WTC11 (cell line): ENCODE results near the gene WEE1.

Source experiments
- ATF2 ChIP-seq: sonication (generic); formaldehyde crosslinking; IDR thresholded peaks from 2 replicates; pipeline ENCODE4 v1.8.1; 2022; ENCODE audit warnings: low read depth, missing genetic modification reagents, borderline replicate concordance
- CBFB ChIP-seq: sonication (generic); formaldehyde crosslinking; IDR thresholded peaks from 2 replicates; pipeline ENCODE4 v1.8.1; 2022; ENCODE audit warnings: mild to moderate bottlenecking, low read depth, missing genetic modification reagents
- CREB1 ChIP-seq: sonication (generic); formaldehyde crosslinking; IDR thresholded peaks from 2 replicates; pipeline ENCODE4 v1.8.0; 2023; ENCODE audit warnings: mild to moderate bottlenecking, missing genetic modification reagents
- CTCF ChIP-seq: fragments of 200-600 bp; IDR thresholded peaks from 2 replicates; pipeline ENCODE4 v1.8.0; 2022; ENCODE audit warnings: antibody characterized with exemption
- ESRRA ChIP-seq: sonication (generic); formaldehyde crosslinking; IDR thresholded peaks from 2 replicates; pipeline ENCODE4 v1.8.1; 2022; ENCODE audit warnings: mild to moderate bottlenecking, missing genetic modification reagents, borderline replicate concordance
- FOXP1 ChIP-seq: sonication (generic); formaldehyde crosslinking; IDR thresholded peaks from 2 replicates; pipeline ENCODE4 v1.8.0; 2022; ENCODE audit warnings: missing genetic modification reagents, mild to moderate bottlenecking, moderate library complexity, borderline replicate concordance
- MAX ChIP-seq: sonication (generic); formaldehyde crosslinking; IDR thresholded peaks from 2 replicates; pipeline ENCODE4 v1.8.0; 2022; ENCODE audit warnings: mild to moderate bottlenecking, missing genetic modification reagents
- NR2C2 ChIP-seq: sonication (generic); formaldehyde crosslinking; IDR thresholded peaks from 2 replicates; pipeline ENCODE4 v1.8.0; 2022; ENCODE audit warnings: mild to moderate bottlenecking, missing genetic modification reagents
- PRDM15 ChIP-seq: sonication (generic); formaldehyde crosslinking; IDR thresholded peaks from 2 replicates; pipeline ENCODE4 v1.8.0; 2022; ENCODE audit warnings: missing genetic modification reagents
- PREB ChIP-seq: sonication (generic); formaldehyde crosslinking; IDR thresholded peaks from 2 replicates; pipeline ENCODE4 v1.8.1; 2022; ENCODE audit warnings: mild to moderate bottlenecking, missing genetic modification reagents, moderate library complexity, borderline replicate concordance
- SP1 ChIP-seq: sonication (generic); formaldehyde crosslinking; conservative IDR thresholded peaks from 2 replicates; pipeline ENCODE4 v1.8.1; 2022; ENCODE audit warnings: missing genetic modification reagents
- USF2 ChIP-seq: sonication (generic); formaldehyde crosslinking; IDR thresholded peaks from 2 replicates; pipeline ENCODE4 v1.8.1; 2023; ENCODE audit warnings: mild to moderate bottlenecking, missing genetic modification reagents, moderate library complexity
- ZBTB43 ChIP-seq: sonication (generic); formaldehyde crosslinking; IDR thresholded peaks from 2 replicates; pipeline ENCODE4 v1.8.1; 2023; ENCODE audit warnings: mild to moderate bottlenecking, missing genetic modification reagents

- TF ChIP-seq USF2 (CRISPR knock-in tag) (no peak), NR2C2 (no peak), SP1 (no peak), CBFB (CRISPR knock-in tag) (no peak), MAX (CRISPR knock-in tag) (no peak), PRDM15 (CRISPR knock-in tag) (no peak), CTCF (no peak), PREB (CRISPR knock-in tag) (no peak), FOXP1 (CRISPR knock-in tag) (no peak), ZBTB43 (CRISPR knock-in tag) (no peak), ESRRA (CRISPR knock-in tag) (no peak), ATF2 (CRISPR knock-in tag) (no peak), CREB1 (CRISPR knock-in tag) (no peak)
Measured at GRCh38 chr11:9600166-9600565, 26.7 kb downstream of the WEE1 start.
